Stomach (tissue), 9 donors: Measurements from ENCODE around the gene PRRC2C. TPM values are rescaled to one million over a fixed set of nuclear protein-coding genes. Genes with fewer than 3 reads are reported as not detected.

Experiments
- DNase-seq, 2 donors: peaks; one replicate each; pipeline versions ENCODE4 v3.0.0 to v3.0.0-alpha.2; 2013 to 2019
- H3K27ac ChIP-seq, 5 donors: fragments of 200-600 bp in 4 of 5; sonication (generic) in 4 of 5; one replicate each; pipeline ENCODE4 v1.5.1; 2013 to 2019; ENCODE audit warnings: mild to moderate bottlenecking in 1 of 5, moderate library complexity in 1 of 5
- H3K27me3 ChIP-seq, 3 donors: fragments of 200-600 bp; sonication (generic); one replicate each; pipeline ENCODE4 v1.5.1; 2017 to 2019; ENCODE audit warnings: mixed run types in 1 of 3
- H3K36me3 ChIP-seq, 4 donors: fragments of 200-600 bp; sonication (generic); 1 replicate in 3 of 4; 2 replicates in 1 of 4; pipeline ENCODE4 v1.5.1; 2016 to 2019
- H3K4me1 ChIP-seq, 4 donors: fragments of 200-600 bp; sonication (generic); one replicate each; pipeline ENCODE4 v1.5.1; 2016 to 2019
- H3K4me3 ChIP-seq, 4 donors: fragments of 200-600 bp; sonication (generic) in 3 of 4; one replicate each; pipeline ENCODE4 v1.5.1; 2016 to 2019; ENCODE audit warnings: mild to moderate bottlenecking in 1 of 4
- H3K9me3 ChIP-seq, 4 donors: fragments of 200-600 bp; sonication (generic); one replicate each; pipeline ENCODE4 v1.5.1; 2016 to 2019
- EP300 ChIP-seq: sonication (generic); formaldehyde crosslinking; IDR thresholded peaks from one replicate; pipeline ENCODE4 v1.6.1; 2017; ENCODE audit warnings: antibody characterized with exemption
- POLR2A ChIP-seq, 4 donors: fragments of 450-650 bp; IDR thresholded peaks; one replicate each; pipeline ENCODE4 v1.6.1; 2016; ENCODE audit warnings: antibody characterized with exemption in 4 of 4, control low read depth in 2 of 4, mild to moderate bottlenecking in 1 of 4, moderate library complexity in 1 of 4
- POLR2AphosphoS5 ChIP-seq, 3 donors: sonication (generic); formaldehyde crosslinking; IDR thresholded peaks; one replicate each; pipeline ENCODE4 v1.6.1; 2016; ENCODE audit warnings: antibody characterized with exemption in 3 of 3
- WGBS, 5 donors: extraction: QIAGEN DNeasy Blood & Tissue Kit in 3 of 5; methylation state at CpG; one replicate each; pipeline versions ENCODE4 v1.1.5 to v1.1.7; 2013 to 2018; 5-methylcytosine and 5-hydroxymethylcytosine counted together
- intact Hi-C: fragments of 100-400 bp; cut with DNase I; formaldehyde crosslinking; loops from one replicate; pipeline ENCODE4 v1.15.1; 2023; ENCODE audit warnings: low total_unique reads
- polyA plus RNA-seq, 3 donors: library from polyadenylated mRNA; stranded (reverse); fragments of 200-250 nt; gene quantifications; one replicate each; pipeline ENCODE4 v1.2.3, GENCODE V29; 2013
- total RNA-seq, 5 donors: library from RNA; depleted of rRNA; stranded (reverse); fragments of >200 nt; gene quantifications; one replicate each; pipeline versions ENCODE4 v1.1.0 to v1.2.3, GENCODE V29; 2014 to 2016
- TF ChIP-seq, protein P1 (sequence below), 7 experiments: fragments of 450-650 bp in 4 of 7; fragments of 200-600 bp in 3 of 7; sonication (generic) in 3 of 7; IDR thresholded peaks; one replicate each; pipeline ENCODE4 v1.5.1; 2016 to 2019; ENCODE audit warnings: antibody characterized with exemption in 7 of 7, control low read depth in 2 of 7, mild to moderate bottlenecking in 1 of 7
- donor health status: healthy with polysubstance abuse.
- donor health status: Bipolar disorder and iron deficiency.
- donor health status: healthy.

Gene PRRC2C
- total and polyA plus RNA-seq, 8 donors = 19.0 to 404 (median 75.8) TPM

GRCh38 chr1:171582589-171582988 is 97.3 kb downstream of the PRRC2C start:
- TF ChIP-seq EP300 (no peak), POLR2A (IDR thresholded peaks at IDR 0.05) (no peak), POLR2AphosphoS5 (IDR thresholded peaks at IDR 0.05) (no peak)
- TF ChIP-seq, protein P1, sequence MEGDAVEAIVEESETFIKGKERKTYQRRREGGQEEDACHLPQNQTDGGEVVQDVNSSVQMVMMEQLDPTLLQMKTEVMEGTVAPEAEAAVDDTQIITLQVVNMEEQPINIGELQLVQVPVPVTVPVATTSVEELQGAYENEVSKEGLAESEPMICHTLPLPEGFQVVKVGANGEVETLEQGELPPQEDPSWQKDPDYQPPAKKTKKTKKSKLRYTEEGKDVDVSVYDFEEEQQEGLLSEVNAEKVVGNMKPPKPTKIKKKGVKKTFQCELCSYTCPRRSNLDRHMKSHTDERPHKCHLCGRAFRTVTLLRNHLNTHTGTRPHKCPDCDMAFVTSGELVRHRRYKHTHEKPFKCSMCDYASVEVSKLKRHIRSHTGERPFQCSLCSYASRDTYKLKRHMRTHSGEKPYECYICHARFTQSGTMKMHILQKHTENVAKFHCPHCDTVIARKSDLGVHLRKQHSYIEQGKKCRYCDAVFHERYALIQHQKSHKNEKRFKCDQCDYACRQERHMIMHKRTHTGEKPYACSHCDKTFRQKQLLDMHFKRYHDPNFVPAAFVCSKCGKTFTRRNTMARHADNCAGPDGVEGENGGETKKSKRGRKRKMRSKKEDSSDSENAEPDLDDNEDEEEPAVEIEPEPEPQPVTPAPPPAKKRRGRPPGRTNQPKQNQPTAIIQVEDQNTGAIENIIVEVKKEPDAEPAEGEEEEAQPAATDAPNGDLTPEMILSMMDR (IDR thresholded peaks at IDR 0.05) = no peak
- no peaks in the 10 kb centered on the region for H3K9me3 ChIP-seq
- DNase-seq = no peak

GRCh38 chr1:171583591-171584201 is 98.4 kb downstream of the PRRC2C start:
- H3K4me3 ChIP-seq = no peak overlapping the region
- no peaks in the 10 kb centered on the region for H3K4me1 ChIP-seq
- DNase-seq = no peak
- TF ChIP-seq, protein P1 (IDR thresholded peaks at IDR 0.05) = no peak
- TF ChIP-seq POLR2A (IDR thresholded peaks at IDR 0.05) = no peak
- no peaks in the 10 kb centered on the region for H3K27me3 ChIP-seq
- H3K9me3 ChIP-seq = no peaks in the 10 kb centered on the region
- WGBS, 5 donors = 63 to 97% (median 79%) methylated on average over 1 of the region's 1 CpG
- peaks cover 45 to 100% (median 100%) of the 10 kb centered on the region in 4 donors for H3K36me3 ChIP-seq
- intact Hi-C loops = no loop called here
- no peak overlapping the region for H3K27ac ChIP-seq

More at GRCh38 chr1:171582589-171582988, 97.3 kb downstream of the PRRC2C start:
- Histone ChIP-seq H3K4me1 (no peaks in the 10 kb centered on the region), H3K27ac (no peak overlapping the region), H3K4me3 (no peak overlapping the region), H3K27me3 (no peaks in the 10 kb centered on the region), H3K36me3 (peaks cover 46 to 100% (median 100%) of the 10 kb centered on the region in 4 donors)
- WGBS, 5 donors = 90 to 100% (median 96%) methylated on average over 2 of the region's 2 CpGs
- intact Hi-C loops = no loop called here

DNA sequence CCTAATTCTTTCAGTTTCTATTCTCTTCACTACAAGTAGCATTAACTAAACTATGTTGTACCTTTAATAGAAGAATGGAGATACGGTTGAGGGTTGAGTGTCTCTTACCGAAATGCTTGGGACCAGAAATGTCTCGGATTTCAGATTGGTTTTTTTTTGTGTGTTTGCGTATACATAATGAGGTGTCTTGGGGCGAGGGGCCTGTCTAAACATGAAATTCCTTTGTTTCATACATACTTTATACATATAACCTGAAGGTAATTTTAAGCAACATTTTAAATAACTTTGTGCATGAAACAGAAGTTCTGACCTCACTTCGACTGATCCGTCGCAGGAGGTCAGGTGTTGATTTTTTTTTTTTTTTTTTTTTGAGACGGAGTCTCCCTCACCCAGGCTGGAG is 100.4 kb downstream of the PRRC2C start:
- DNase-seq = no peak
- Histone ChIP-seq H3K36me3 (peaks cover 42 to 100% (median 100%) of the 10 kb centered on the region in 4 donors), H3K4me3 (no peak overlapping the region), H3K4me1 (no peaks in the 10 kb centered on the region), H3K9me3 (no peaks in the 10 kb centered on the region), H3K27ac (no peak overlapping the region), H3K27me3 (no peaks in the 10 kb centered on the region)
- TF ChIP-seq POLR2AphosphoS5 (IDR thresholded peaks at IDR 0.05) (no peak), POLR2A (IDR thresholded peaks at IDR 0.05) (no peak), EP300 (no peak)
- TF ChIP-seq, protein P1 (IDR thresholded peaks at IDR 0.05) = no peak
- WGBS, 5 donors = 89 to 98% (median 95%) methylated on average over 8 to 9 of the region's 9 CpGs
- intact Hi-C loops = no loop called here

DNA sequence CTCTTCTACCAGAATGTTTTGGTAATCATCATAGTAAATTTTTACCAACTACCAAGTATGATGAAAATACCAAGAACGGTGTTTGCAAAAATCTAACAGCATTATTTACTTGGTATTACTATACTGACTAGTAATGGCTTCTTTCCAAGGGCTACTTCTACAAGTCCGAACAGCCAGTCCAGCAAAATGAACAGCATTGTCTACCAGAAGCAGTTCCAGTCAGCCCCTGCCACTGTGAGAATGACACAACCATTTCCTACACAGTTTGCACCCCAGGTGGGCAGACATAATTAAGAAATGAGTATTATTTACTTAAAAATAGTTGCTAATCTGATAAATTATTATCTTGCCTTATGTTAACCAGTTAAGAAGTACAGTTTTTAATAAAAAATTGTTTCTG is 102.9 kb downstream of the PRRC2C start:
- no peak overlapping the region for H3K27ac ChIP-seq
- no peaks in the 10 kb centered on the region for H3K9me3 ChIP-seq
- TF ChIP-seq EP300 (no peak), POLR2AphosphoS5 (IDR thresholded peaks at IDR 0.05) (no peak)
- 69 to 88% (median 80%) methylated on average over 2 of the region's 2 CpGs for WGBS, 5 donors
- peaks cover 60 to 100% (median 100%) of the 10 kb centered on the region in 4 donors for H3K36me3 ChIP-seq
- H3K4me1 ChIP-seq = no peaks in the 10 kb centered on the region
- intact Hi-C loops = no loop called here
- H3K4me3 ChIP-seq = no peak overlapping the region
- DNase-seq = no peak
- H3K27me3 ChIP-seq = no peaks in the 10 kb centered on the region

DNA sequence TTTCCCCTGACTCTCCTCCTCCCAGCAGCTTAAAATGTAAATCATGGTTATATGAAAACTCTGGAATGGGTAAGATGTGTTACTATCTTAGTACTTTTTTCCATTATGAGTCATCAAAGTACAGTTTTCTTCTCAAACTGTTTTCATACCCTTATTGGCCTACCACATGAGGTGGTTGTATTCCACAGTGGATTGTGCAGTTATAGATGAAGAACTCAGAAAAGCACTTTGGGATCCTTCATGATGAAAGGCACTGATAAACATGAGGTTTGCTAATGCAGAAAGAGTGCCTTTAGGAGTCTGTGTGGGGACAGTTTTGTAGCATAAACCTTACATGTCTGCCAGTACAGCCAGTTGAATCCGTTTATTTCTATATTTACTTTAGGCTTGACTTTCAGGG is 104.7 kb downstream of the PRRC2C start:
- 37 to 69% (median 58%) methylated on average over 1 of the region's 1 CpG for WGBS, 5 donors
- DNase-seq = no peak
- Histone ChIP-seq H3K36me3 (peaks cover 56 to 98% (median 98%) of the 10 kb centered on the region in 4 donors), H3K27me3 (no peaks in the 10 kb centered on the region), H3K4me3 (no peak overlapping the region), H3K9me3 (no peaks in the 10 kb centered on the region), H3K27ac (no peak overlapping the region), H3K4me1 (no peaks in the 10 kb centered on the region)
- TF ChIP-seq POLR2A (IDR thresholded peaks at IDR 0.05) (no peak), POLR2AphosphoS5 (IDR thresholded peaks at IDR 0.05) (no peak), EP300 (no peak)
- TF ChIP-seq, protein P1 (IDR thresholded peaks at IDR 0.05) = no peak
- intact Hi-C loops = no loop called here
